K562 (cell line): ENCODE data around the gene OSBPL1A. TPM values are rescaled to one million over a fixed set of nuclear protein-coding genes. Genes with fewer than 3 reads are reported as not detected.

Experiments used
- ATAC-seq: fragments of 200-7000 bp; cut with Tn5 transposase; 3 replicates; pipeline ENCODE4 v1.9.1; 2020; ENCODE audit warnings: moderate library complexity
- BruUV-seq: library from RNA; stranded (reverse); fragments of 400-500 nt; replicated peaks from 2 replicates; lab custom pipeline; 2021; lab: Mats Ljungman, UMichigan
- CTCF ChIA-PET: fragments of 300-600 bp; formaldehyde crosslinking; extraction: SDS; loops from one replicate; lab custom pipeline; 2021; ENCODE audit warnings: low intra/inter-chr PET ratio; lab: Yijun Ruan, JAX
- POLR2A ChIA-PET: fragments of 300-600, 350-650 bp; sonication (Branson Sonifier 250); formaldehyde crosslinking; extraction: SDS; loops from one replicate; lab custom pipeline; 2021; ENCODE audit warnings: antibody characterized with exemption, inconsistent platforms; lab: Yijun Ruan, JAX
- DNase-seq, 4 experiments: peaks; one replicate each; pipeline versions ENCODE4 v3.0.0 to v3.0.0-alpha.2; 2011 to 2018; ENCODE audit warnings: low spot score in 3 of 4, mixed read lengths in 3 of 4; ENCODE audit errors: extremely low read depth in 1 of 4
- FAIRE-seq: peaks from 2 replicates; lab custom pipeline; 2011; peaks lifted over from hg19 to GRCh38; lab: Jason Lieb, UNC
- H2AFZ ChIP-seq: 2 replicates; pipeline ENCODE4 v1.6.0; 2011; ENCODE audit warnings: low read depth, low read length, control low read depth, inconsistent platforms
- H3K27ac ChIP-seq: fragments of 200-600 bp; 3 replicates; pipeline ENCODE4 v1.8.0; 2011; ENCODE audit warnings: low read depth, mild to moderate bottlenecking, control low read depth, inconsistent platforms, low read length, moderate library complexity, mixed read lengths; ENCODE audit errors: extremely low read depth
- H3K27me3 ChIP-seq, 2 experiments: fragments of 300-600 bp in 1 of 2; 2 replicates in 1 of 2; 3 replicates in 1 of 2; pipeline versions ENCODE4 v1.6.0 to v1.8.0; 2011; ENCODE audit warnings: inconsistent platforms in 2 of 2, low read length in 2 of 2, mild to moderate bottlenecking in 1 of 2, mixed read lengths in 1 of 2, moderate library complexity in 1 of 2; ENCODE audit not compliant: control insufficient read depth in 2 of 2, insufficient read depth in 2 of 2
- H3K36me3 ChIP-seq: fragments of 300-600 bp; 3 replicates; pipeline ENCODE4 v1.8.0; 2011; ENCODE audit warnings: mild to moderate bottlenecking, low read length, inconsistent platforms; ENCODE audit not compliant: control insufficient read depth, insufficient read depth
- H3K4me1 ChIP-seq, 2 experiments: fragments of 200-600 bp in 1 of 2; replicated peaks in 1 of 2; 2 replicates in 1 of 2; 3 replicates in 1 of 2; pipeline versions ENCODE4 v1.5.1 to v1.8.0; 2011; ENCODE audit warnings: inconsistent platforms in 2 of 2, low read length in 2 of 2, mild to moderate bottlenecking in 1 of 2, mixed read lengths in 1 of 2, moderate library complexity in 1 of 2; ENCODE audit not compliant: control insufficient read depth in 2 of 2, insufficient read depth in 2 of 2
- H3K4me2 ChIP-seq: 2 replicates; pipeline ENCODE4 v1.6.1; 2011; ENCODE audit warnings: low read length, control low read depth, inconsistent platforms, mixed read lengths; ENCODE audit not compliant: insufficient read depth
- H3K4me3 ChIP-seq: fragments of 200-600 bp; sonication (generic), shearing (Covaris generic); 2 replicates; pipeline ENCODE4 v1.5.1; 2016; ENCODE audit warnings: control low read depth, inconsistent platforms
- H3K79me2 ChIP-seq: fragments of 200-600 bp; 3 replicates; pipeline ENCODE4 v1.8.0; 2011; ENCODE audit warnings: low read length, inconsistent platforms; ENCODE audit not compliant: control insufficient read depth, insufficient read depth
- H3K9ac ChIP-seq, 2 experiments: 2 replicates each; pipeline versions ENCODE4 v1.6.0 to v1.6.1; 2011; ENCODE audit warnings: low read depth in 2 of 2, low read length in 2 of 2, control low read depth in 1 of 2, inconsistent platforms in 1 of 2, mild to moderate bottlenecking in 1 of 2, mixed read lengths in 1 of 2; ENCODE audit not compliant: insufficient read depth in 1 of 2
- H3K9me1 ChIP-seq: one replicate; pipeline ENCODE4 v1.6.0; 2011; ENCODE audit warnings: inconsistent platforms, mild to moderate bottlenecking, low read length, moderate library complexity; ENCODE audit not compliant: control insufficient read depth, insufficient read depth
- H3K9me3 ChIP-seq: replicated peaks from 2 replicates; pipeline ENCODE4 v1.5.1; 2011; ENCODE audit warnings: low read depth, low read length, inconsistent platforms; ENCODE audit not compliant: control insufficient read depth, insufficient read depth
- H4K20me1 ChIP-seq: replicated peaks from 2 replicates; pipeline ENCODE4 v1.6.1; 2011; ENCODE audit warnings: low read length, inconsistent platforms, mixed read lengths; ENCODE audit not compliant: control insufficient read depth, insufficient read depth
- CBFA2T3 ChIP-seq: fragments of 450-650 bp; IDR thresholded peaks from 2 replicates; pipeline ENCODE4 v1.6.1; 2017
- CBFB ChIP-seq: sonication (generic); formaldehyde crosslinking; IDR thresholded peaks from 2 replicates; pipeline ENCODE4 v1.4.0; 2020; ENCODE audit warnings: mild to moderate bottlenecking, missing genetic modification reagents
- EZH2 ChIP-seq: IDR thresholded peaks from 2 replicates; pipeline ENCODE4 v1.6.1; 2012; ENCODE audit warnings: low read depth, mild to moderate bottlenecking, inconsistent platforms, low read length, borderline replicate concordance
- KAT2B ChIP-seq: IDR thresholded peaks from one replicate; pipeline ENCODE4 v1.6.1; 2012; ENCODE audit warnings: low read depth, mild to moderate bottlenecking, control low read depth, inconsistent platforms, low read length, moderate library complexity
- MTA1 ChIP-seq: fragments of 450-650 bp; IDR thresholded peaks from 2 replicates; pipeline ENCODE4 v1.6.1; 2017; ENCODE audit warnings: borderline replicate concordance
- NFE2 ChIP-seq: IDR thresholded peaks from 2 replicates; pipeline ENCODE4 v1.6.1; 2014; ENCODE audit warnings: antibody characterized with exemption, low read depth
- PBX2 ChIP-seq, 2 experiments: IDR thresholded peaks in 1 of 2; conservative IDR thresholded peaks in 1 of 2; 2 replicates each; pipeline ENCODE4 v1.6.1; 2016; ENCODE audit warnings: low read depth in 2 of 2, mild to moderate bottlenecking in 1 of 2, missing compliant biosample characterization in 1 of 2, missing genetic modification characterization in 1 of 2, moderate library complexity in 1 of 2
- SRSF3 ChIP-seq: fragments of 200-400 bp; formaldehyde crosslinking; IDR thresholded peaks from 2 replicates; pipeline ENCODE4 v1.6.1; 2016; ENCODE audit warnings: mild to moderate bottlenecking, low read length, moderate library complexity; ENCODE audit not compliant: insufficient read depth
- STAT5A ChIP-seq: IDR thresholded peaks from 2 replicates; pipeline ENCODE4 v1.6.1; 2012; ENCODE audit warnings: low read length, inconsistent platforms, borderline replicate concordance
- ZNF407 ChIP-seq: fragments of 450-650 bp; IDR thresholded peaks from 2 replicates; pipeline ENCODE4 v1.6.1; 2016; ENCODE audit warnings: low read depth
- WGBS: fragments of 100-300 bp; shearing (Covaris generic); methylation state at CpG from one replicate; pipeline ENCODE4 v1.1.6; 2016; ENCODE audit warnings: low coverage, mixed read lengths; ENCODE audit not compliant: insufficient coverage; ENCODE audit errors: missing lambda C conversion rate; 5-methylcytosine and 5-hydroxymethylcytosine counted together
- in situ Hi-C: fragments of 300-500 bp; cut with MboI; formaldehyde crosslinking; loops from 4 replicates; pipeline ENCODE4 v1.15.0; 2018; ENCODE audit warnings: inconsistent platforms, mixed read lengths
- intact Hi-C: fragments of 100-400 bp; cut with micrococcal nuclease; formaldehyde crosslinking; loops from 2 replicates; pipeline ENCODE4 v1.14.2; 2022
- polyA plus RNA-seq, 8 experiments: library from polyadenylated mRNA; depleted of rRNA in 4 of 8; stranded (reverse) in 5 of 8; unstranded in 3 of 8; fragments of >200 nt; fragmentation: Nextera tagmentation in 2 of 8; fragmentation: Illumina TruSeq in 1 of 8; extraction: Ambion mirVana in 2 of 8; extraction: Trizol in 1 of 8; gene quantifications; 2 replicates each; pipeline versions ENCODE4 v1.2.1 to v1.2.3, GENCODE V29; 2011 to 2014; ENCODE audit warnings: inconsistent platforms in 1 of 8, missing spikeins in 1 of 8
- total RNA-seq, 7 experiments: library from RNA; depleted of rRNA in 6 of 7; stranded (reverse); fragments of >200 nt in 6 of 7; fragmentation: Illumina TruSeq in 2 of 7; extraction: Trizol in 2 of 7; gene quantifications; 2 replicates each; pipeline versions ENCODE4 v1.2.1 to v1.2.3, GENCODE V29; 2011 to 2021; ENCODE audit warnings: low replicate concordance in 1 of 7

OSBPL1A gene
- total and polyA plus RNA-seq, 9 of the 15 experiments (the other 6 are each of a cell fraction or from before 2014, with no cell fraction given): 0.40 to 0.49 TPM; not detected in 7

GRCh38 chr18:24188120-24188519, 209.5 kb downstream of the OSBPL1A start:
- 0% methylated on average over 5 of the region's 5 CpGs for WGBS
- DNase-seq (no peak), ATAC-seq (no peak), FAIRE-seq (no peak)
- H3K27ac ChIP-seq: no peak overlapping the region
- no peaks in the 10 kb centered on the region for H3K36me3 ChIP-seq
- no peaks in the 10 kb centered on the region for H3K79me2 ChIP-seq
- POLR2A ChIA-PET: interaction anchor here (1.6 kb wide), 1 partner anchor 11 kb away, joined by 5 read pairs; no protein-coding TSS in a partner anchor
- peaks cover 4 to 7% of the 10 kb centered on the region in 2 experiments; a peak in 2 of 5 replicates for H3K27me3 ChIP-seq
- in situ Hi-C loops (no loop called here), intact Hi-C loops (no loop called here)
- H3K9me1 ChIP-seq: no peaks in the 10 kb centered on the region
- no TSS peak for BruUV-seq
- no peak overlapping the region for H2AFZ ChIP-seq
- H3K4me2 ChIP-seq: no peak overlapping the region
- H3K9me3 ChIP-seq: no peaks in the 10 kb centered on the region
- no peaks in the 10 kb centered on the region for H3K4me1 ChIP-seq
- H3K4me3 ChIP-seq: no peak overlapping the region
- CTCF ChIA-PET: no interaction called here
- no peaks in the 10 kb centered on the region for H4K20me1 ChIP-seq
- no peak overlapping the region for H3K9ac ChIP-seq
- TF ChIP-seq NFE2: no peak
- TF ChIP-seq ZNF407: no peak
- no peak for TF ChIP-seq SRSF3
- TF ChIP-seq CBFB (CRISPR knock-in tag): no peak
- TF ChIP-seq STAT5A: no peak
- no peak for TF ChIP-seq CBFA2T3
- TF ChIP-seq EZH2: no peak
- no peak for TF ChIP-seq KAT2B
- no peak for TF ChIP-seq MTA1
- TF ChIP-seq PBX2 (CRISPR knock-in tag; IDR thresholded peaks at IDR 0.05; ENCODE audit: low read depth): no peak
- no peak for TF ChIP-seq PBX2 (tag; conservative IDR thresholded peaks at IDR 0.05; ENCODE audit: low read depth)
